HEK293 (cell line): ENCODE data around the gene EDEM3.

Experiments used
- CTCF ChIP-seq: fragments of 450-650 bp; formaldehyde crosslinking; IDR thresholded peaks from 2 replicates; pipeline ENCODE4 v1.5.1; 2016; ENCODE audit warnings: missing biosample characterization, missing genetic modification characterization
- GFI1B ChIP-seq: fragments of 450-650 bp; formaldehyde crosslinking; IDR thresholded peaks from 2 replicates; pipeline ENCODE4 v1.5.1; 2016; ENCODE audit warnings: missing biosample characterization, missing genetic modification characterization
- GLI4 ChIP-seq: fragments of 450-650 bp; formaldehyde crosslinking; IDR thresholded peaks from 2 replicates; pipeline ENCODE4 v1.5.1; 2016; ENCODE audit warnings: missing biosample characterization, missing genetic modification characterization
- KLF9 ChIP-seq: fragments of 450-650 bp; formaldehyde crosslinking; IDR thresholded peaks from 2 replicates; pipeline ENCODE4 v1.5.1; 2016; ENCODE audit warnings: missing biosample characterization, missing genetic modification characterization, low read depth
- MYNN ChIP-seq: fragments of 450-650 bp; formaldehyde crosslinking; IDR thresholded peaks from 2 replicates; pipeline ENCODE4 v1.5.1; 2016; ENCODE audit warnings: missing biosample characterization, missing genetic modification characterization, borderline replicate concordance
- YY1 ChIP-seq: fragments of 450-650 bp; formaldehyde crosslinking; IDR thresholded peaks from 2 replicates; pipeline ENCODE4 v1.5.1; 2018; ENCODE audit warnings: missing biosample characterization, missing genetic modification characterization
- ZBTB8A ChIP-seq: fragments of 450-650 bp; formaldehyde crosslinking; IDR thresholded peaks from 2 replicates; pipeline ENCODE4 v1.5.1; 2016; ENCODE audit warnings: missing biosample characterization, missing genetic modification characterization
- ZNF133 ChIP-seq: fragments of 450-650 bp; formaldehyde crosslinking; IDR thresholded peaks from 2 replicates; pipeline ENCODE4 v1.5.1; 2016; ENCODE audit warnings: missing biosample characterization, missing genetic modification characterization
- ZNF23 ChIP-seq: fragments of 450-650 bp; formaldehyde crosslinking; IDR thresholded peaks from 2 replicates; pipeline ENCODE4 v1.5.1; 2016; ENCODE audit warnings: missing biosample characterization, missing genetic modification characterization, borderline replicate concordance
- ZNF335 ChIP-seq: fragments of 450-650 bp; formaldehyde crosslinking; conservative IDR thresholded peaks from 2 replicates; pipeline ENCODE4 v1.5.1; 2016; ENCODE audit warnings: missing biosample characterization, missing genetic modification characterization
- ZNF544 ChIP-seq: fragments of 450-650 bp; formaldehyde crosslinking; IDR thresholded peaks from 2 replicates; pipeline ENCODE4 v1.5.0; 2017; ENCODE audit warnings: missing biosample characterization, missing genetic modification characterization
- ZNF792 ChIP-seq: fragments of 450-650 bp; formaldehyde crosslinking; IDR thresholded peaks from 2 replicates; pipeline ENCODE4 v1.5.1; 2016; ENCODE audit warnings: missing biosample characterization, missing genetic modification characterization

DNA sequence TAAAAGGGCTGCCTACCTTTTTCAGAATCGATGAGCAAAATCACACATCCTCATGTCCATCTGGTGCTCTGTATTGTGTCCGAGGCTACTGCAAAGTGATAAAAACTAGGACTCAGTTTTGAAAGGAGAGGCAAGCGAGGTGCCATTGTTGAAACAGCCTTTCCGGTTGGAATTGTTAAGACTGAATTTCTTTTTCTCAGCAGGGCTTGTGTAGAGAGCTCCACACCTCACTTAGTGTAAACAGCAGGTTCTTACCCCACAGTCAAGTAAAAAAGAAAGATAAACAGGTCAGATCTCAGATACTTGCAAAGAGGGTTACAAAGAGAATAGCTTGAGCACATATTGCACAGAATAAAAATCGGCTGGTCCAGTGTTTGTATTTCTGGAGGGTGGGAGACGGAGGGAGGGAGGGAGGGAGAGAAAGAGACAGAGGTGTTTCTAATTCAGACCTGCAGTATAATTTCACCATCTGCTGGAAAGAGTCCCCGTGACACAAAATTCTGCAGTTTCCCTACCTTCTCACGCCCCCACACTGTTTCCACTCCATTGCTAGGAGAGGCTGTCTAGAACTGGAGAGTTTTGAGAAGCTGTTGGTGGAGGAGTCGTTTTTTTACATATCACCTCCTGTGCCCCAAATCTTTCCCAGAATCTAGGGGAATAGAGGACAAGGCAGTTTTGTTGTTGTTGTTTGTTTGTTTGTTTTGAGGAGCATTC, 82.5 kb downstream of the EDEM3 start:
- no peak for TF ChIP-seq ZNF335 (tag by site-specific recombination)
- no peak for TF ChIP-seq ZNF544 (tag by site-specific recombination)
- no peak for TF ChIP-seq YY1
- no peak for TF ChIP-seq MYNN (tag by site-specific recombination)
- TF ChIP-seq GFI1B (tag by site-specific recombination), result no peak
- no peak for TF ChIP-seq ZNF23 (tag by site-specific recombination)
- TF ChIP-seq CTCF, result no peak
- no peak for TF ChIP-seq ZBTB8A (tag by site-specific recombination)
- no peak for TF ChIP-seq GLI4
- TF ChIP-seq ZNF133 (tag by site-specific recombination), result no peak
- no peak for TF ChIP-seq KLF9 (tag by site-specific recombination)
- TF ChIP-seq ZNF792, result no peak
